H9 (cell line): ENCODE results near the gene NRXN3. TPM values are rescaled to one million over a fixed set of nuclear protein-coding genes. Genes with fewer than 3 reads are reported as not detected.

Source experiments
- DNase-seq: peaks from one replicate; pipeline ENCODE4 v3.0.0-alpha.2; 2017
- H2AFZ ChIP-seq: one replicate; pipeline ENCODE4 v1.6.1; 2013; ENCODE audit warnings: mild to moderate bottlenecking, low read length, control low read depth, moderate library complexity
- H2AK5ac ChIP-seq: 2 replicates; pipeline ENCODE4 v1.6.1; 2013; ENCODE audit warnings: low read length, control low read depth, mixed read lengths; ENCODE audit not compliant: insufficient read length
- H2BK120ac ChIP-seq: one replicate; pipeline ENCODE4 v1.6.1; 2013; ENCODE audit warnings: low read depth, mild to moderate bottlenecking, low read length, control low read depth, inconsistent platforms; ENCODE audit not compliant: poor library complexity, severe bottlenecking
- H2BK12ac ChIP-seq: 2 replicates; pipeline ENCODE4 v1.6.1; 2013; ENCODE audit warnings: low read length, control low read depth, mixed read lengths, low read depth; ENCODE audit not compliant: insufficient read length
- H2BK15ac ChIP-seq: 2 replicates; pipeline ENCODE4 v1.6.1; 2013; ENCODE audit warnings: low read depth, low read length, control low read depth
- H2BK20ac ChIP-seq: one replicate; pipeline ENCODE4 v1.6.1; 2013; ENCODE audit warnings: low read depth, mild to moderate bottlenecking, low read length, control low read depth, inconsistent platforms; ENCODE audit not compliant: poor library complexity, severe bottlenecking
- H2BK5ac ChIP-seq: 2 replicates; pipeline ENCODE4 v1.6.1; 2013; ENCODE audit warnings: low read length, control low read depth, mixed read lengths; ENCODE audit not compliant: insufficient read length
- H3K14ac ChIP-seq: 2 replicates; pipeline ENCODE4 v1.6.1; 2013; ENCODE audit warnings: low read length, control low read depth; ENCODE audit not compliant: insufficient read depth
- H3K18ac ChIP-seq: 2 replicates; pipeline ENCODE4 v1.6.1; 2013; ENCODE audit warnings: low read depth, mild to moderate bottlenecking, mixed read lengths, low read length, control low read depth; ENCODE audit not compliant: insufficient read length
- H3K23ac ChIP-seq: 2 replicates; pipeline ENCODE4 v1.6.1; 2013; ENCODE audit warnings: low read length, control low read depth, mixed read lengths, low read depth; ENCODE audit not compliant: insufficient read length
- H3K23me2 ChIP-seq: 2 replicates; pipeline ENCODE4 v1.6.1; 2013; ENCODE audit warnings: low read depth, mild to moderate bottlenecking, mixed read lengths, low read length, control low read depth; ENCODE audit not compliant: insufficient read length, poor library complexity, severe bottlenecking
- H3K27ac ChIP-seq: 2 replicates; pipeline ENCODE4 v1.5.1; 2013; ENCODE audit warnings: low read length, control low read depth, mixed read lengths, low read depth; ENCODE audit not compliant: insufficient read length
- H3K27me3 ChIP-seq: 2 replicates; pipeline ENCODE4 v1.6.1; 2013; ENCODE audit warnings: low read length, control low read depth, inconsistent platforms; ENCODE audit not compliant: insufficient read depth
- H3K4ac ChIP-seq: 2 replicates; pipeline ENCODE4 v1.6.1; 2013; ENCODE audit warnings: low read depth, mild to moderate bottlenecking, control low read depth, inconsistent platforms, low read length, moderate library complexity
- H3K4me1 ChIP-seq: 2 replicates; pipeline ENCODE4 v1.6.1; 2013; ENCODE audit warnings: low read length, control low read depth, inconsistent platforms; ENCODE audit not compliant: insufficient read depth
- H3K4me2 ChIP-seq: 2 replicates; pipeline ENCODE4 v1.6.1; 2013; ENCODE audit warnings: low read length, control low read depth, mixed read lengths; ENCODE audit not compliant: insufficient read length, insufficient read depth
- H3K56ac ChIP-seq: 2 replicates; pipeline ENCODE4 v1.6.1; 2013; ENCODE audit warnings: low read depth, mild to moderate bottlenecking, mixed read lengths, low read length, control low read depth; ENCODE audit not compliant: insufficient read length
- H3K79me1 ChIP-seq: 2 replicates; pipeline ENCODE4 v1.6.1; 2013; ENCODE audit warnings: low read depth, mild to moderate bottlenecking, moderate library complexity, low read length, control low read depth, inconsistent platforms; ENCODE audit not compliant: insufficient read depth, poor library complexity, severe bottlenecking
- H3K79me2 ChIP-seq: 2 replicates; pipeline ENCODE4 v1.6.1; 2013; ENCODE audit warnings: low read length, control low read depth, inconsistent platforms; ENCODE audit not compliant: insufficient read depth
- H3K9ac ChIP-seq: 2 replicates; pipeline ENCODE4 v1.6.1; 2013; ENCODE audit warnings: low read length, control low read depth, mixed read lengths; ENCODE audit not compliant: insufficient read length; ENCODE audit errors: extremely low read depth
- H3K9me3 ChIP-seq: one replicate; pipeline ENCODE4 v1.6.1; 2013; ENCODE audit warnings: low read depth, low read length, inconsistent platforms; ENCODE audit not compliant: control insufficient read depth
- H3T11ph ChIP-seq: one replicate; pipeline ENCODE4 v1.6.1; 2013; ENCODE audit warnings: mild to moderate bottlenecking, low read length, control low read depth, inconsistent platforms
- H4K20me1 ChIP-seq: one replicate; pipeline ENCODE4 v1.6.1; 2013; ENCODE audit not compliant: control insufficient read depth, insufficient read length, insufficient read depth
- H4K5ac ChIP-seq: 2 replicates; pipeline ENCODE4 v1.6.1; 2013; ENCODE audit warnings: low read depth, mild to moderate bottlenecking, mixed read lengths, low read length, control low read depth; ENCODE audit not compliant: insufficient read length
- H4K8ac ChIP-seq: replicated peaks from 2 replicates; pipeline ENCODE4 v1.6.1; 2013; ENCODE audit warnings: low read length, control low read depth, mixed read lengths, low read depth; ENCODE audit not compliant: insufficient read length
- H4K91ac ChIP-seq: 2 replicates; pipeline ENCODE4 v1.6.1; 2013; ENCODE audit warnings: low read depth, mild to moderate bottlenecking, moderate library complexity, mixed read lengths, low read length, control low read depth; ENCODE audit not compliant: insufficient read length
- H3K27ac Mint-ChIP-seq, 3 experiments: 2 replicates in 2 of 3; 3 replicates in 1 of 3; pipeline ENCODE4 v1.8.0; 2020 to 2021; ENCODE audit warnings: mixed read lengths in 3 of 3, mild to moderate bottlenecking in 1 of 3, moderate library complexity in 1 of 3
- H3K27me3 Mint-ChIP-seq: 2 replicates; pipeline ENCODE4 v1.8.0; 2021; ENCODE audit warnings: low read depth, mild to moderate bottlenecking, moderate library complexity, mixed read lengths
- H3K36me3 Mint-ChIP-seq, 3 experiments: 2 replicates in 2 of 3; 3 replicates in 1 of 3; pipeline ENCODE4 v1.8.0; 2020 to 2021; ENCODE audit warnings: low read depth in 3 of 3, mixed read lengths in 3 of 3; ENCODE audit not compliant: insufficient read depth in 1 of 3
- H3K4me1 Mint-ChIP-seq, 2 experiments: 2 replicates each; pipeline ENCODE4 v1.8.0; 2020; ENCODE audit warnings: mixed read lengths in 2 of 2
- H3K4me3 Mint-ChIP-seq, 2 experiments: 2 replicates in 1 of 2; 3 replicates in 1 of 2; pipeline ENCODE4 v1.8.0; 2020 to 2021; ENCODE audit warnings: mild to moderate bottlenecking in 2 of 2, mixed read lengths in 2 of 2, moderate library complexity in 1 of 2
- H3K9me3 Mint-ChIP-seq, 2 experiments: 2 replicates in 1 of 2; 3 replicates in 1 of 2; pipeline ENCODE4 v1.8.0; 2020; ENCODE audit warnings: mild to moderate bottlenecking in 2 of 2, mixed read lengths in 2 of 2, moderate library complexity in 1 of 2
- WGBS: extraction: QIAGEN DNeasy Blood & Tissue Kit; methylation state at CpG from one replicate; pipeline ENCODE4 v1.1.7; 2013; ENCODE audit warnings: missing lambda C conversion rate, low lambda C conversion rate, mixed read lengths; ENCODE audit not compliant: insufficient read length; ENCODE audit errors: extremely low coverage; 5-methylcytosine and 5-hydroxymethylcytosine counted together
- total RNA-seq: library from RNA; stranded (reverse); gene quantifications from 2 replicates; pipeline ENCODE4 v1.2.1, GENCODE V29; 2021
- TF ChIP-seq, protein P1 (sequence below): fragments of 200-600 bp; sonication (generic); conservative IDR thresholded peaks from 3 replicates; pipeline ENCODE4 v1.8.0; 2021; ENCODE audit warnings: antibody characterized with exemption, mild to moderate bottlenecking

NRXN3 gene
- total RNA-seq, 1 experiment from 2014 or later = 1.8 TPM

DNA sequence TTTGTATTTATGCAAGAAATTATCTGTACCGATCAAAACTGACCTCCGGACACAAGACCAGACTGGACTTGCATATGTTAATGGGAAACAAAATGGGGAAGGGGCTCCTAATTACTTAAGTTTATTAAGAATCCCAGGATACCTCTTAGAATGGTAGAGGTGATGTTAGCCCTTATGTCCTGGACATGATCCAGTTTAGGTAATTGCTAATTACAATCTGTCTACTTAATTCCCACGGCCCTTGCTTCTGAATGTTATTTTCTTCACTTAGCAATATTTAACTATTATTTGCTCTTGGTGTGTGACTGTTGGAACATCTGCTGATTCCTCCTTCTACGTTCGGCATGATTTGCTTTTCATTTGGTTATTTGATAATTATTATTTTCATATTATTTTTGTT, 1397.1 kb downstream of the NRXN3 start:
- Histone ChIP-seq H3K27ac (no peak overlapping the region), H3K4ac (no peak overlapping the region), H4K91ac (no peak overlapping the region), H2BK15ac (no peak overlapping the region), H4K20me1 (no peaks in the 10 kb centered on the region), H4K5ac (no peak overlapping the region), H3K79me2 (no peaks in the 10 kb centered on the region), H2BK20ac (no peak overlapping the region), H3K9me3 (no peaks in the 10 kb centered on the region), H3K14ac (no peak overlapping the region), H2BK12ac (no peak overlapping the region), H4K8ac (no peak overlapping the region), H3K4me2 (no peak overlapping the region), H3T11ph (no peak overlapping the region), H3K79me1 (no peaks in the 10 kb centered on the region), H3K9ac (no peak overlapping the region), H2AFZ (no peak overlapping the region), H3K27me3 (no peaks in the 10 kb centered on the region), H3K18ac (no peak overlapping the region), H2AK5ac (no peak overlapping the region), H3K4me1 (no peaks in the 10 kb centered on the region; the same call in 1 of the 2 replicates), H2BK5ac (no peak overlapping the region), H3K56ac (no peak overlapping the region), H2BK120ac (no peak overlapping the region), H3K23ac (no peak overlapping the region), H3K23me2 (peaks cover 4% of the 10 kb centered on the region)
- no peak overlapping the region for H3K27ac Mint-ChIP-seq
- no peaks in the 10 kb centered on the region for H3K9me3 Mint-ChIP-seq
- no peaks in the 10 kb centered on the region for H3K36me3 Mint-ChIP-seq
- H3K27me3 Mint-ChIP-seq = no peaks in the 10 kb centered on the region
- WGBS = no CpG with 5 or more reads among the region's 5 CpGs
- DNase-seq = no peak
- H3K4me3 Mint-ChIP-seq = no peak overlapping the region
- TF ChIP-seq, protein P1, sequence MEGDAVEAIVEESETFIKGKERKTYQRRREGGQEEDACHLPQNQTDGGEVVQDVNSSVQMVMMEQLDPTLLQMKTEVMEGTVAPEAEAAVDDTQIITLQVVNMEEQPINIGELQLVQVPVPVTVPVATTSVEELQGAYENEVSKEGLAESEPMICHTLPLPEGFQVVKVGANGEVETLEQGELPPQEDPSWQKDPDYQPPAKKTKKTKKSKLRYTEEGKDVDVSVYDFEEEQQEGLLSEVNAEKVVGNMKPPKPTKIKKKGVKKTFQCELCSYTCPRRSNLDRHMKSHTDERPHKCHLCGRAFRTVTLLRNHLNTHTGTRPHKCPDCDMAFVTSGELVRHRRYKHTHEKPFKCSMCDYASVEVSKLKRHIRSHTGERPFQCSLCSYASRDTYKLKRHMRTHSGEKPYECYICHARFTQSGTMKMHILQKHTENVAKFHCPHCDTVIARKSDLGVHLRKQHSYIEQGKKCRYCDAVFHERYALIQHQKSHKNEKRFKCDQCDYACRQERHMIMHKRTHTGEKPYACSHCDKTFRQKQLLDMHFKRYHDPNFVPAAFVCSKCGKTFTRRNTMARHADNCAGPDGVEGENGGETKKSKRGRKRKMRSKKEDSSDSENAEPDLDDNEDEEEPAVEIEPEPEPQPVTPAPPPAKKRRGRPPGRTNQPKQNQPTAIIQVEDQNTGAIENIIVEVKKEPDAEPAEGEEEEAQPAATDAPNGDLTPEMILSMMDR = no peak
- peaks cover 17 to 24% of the 10 kb centered on the region in 2 experiments for H3K4me1 Mint-ChIP-seq
